ENCODE data around the gene CHRNA4. TPM values are rescaled to one million over a fixed set of nuclear protein-coding genes. Genes with fewer than 3 reads are reported as not detected.

Gene CHRNA4
- total RNA-seq, 2 experiments from 2014 or later, result not detected

Other genes with a start within 250 kb of the CHRNA4 start
- gene YTHDF1, start 145.2 kb downstream of the CHRNA4 start, total RNA-seq, result 10 to 100 TPM; 47.4 to 48.3 TPM
- under 1 TPM; 0.23 to 0.34 TPM for gene BIRC7, start 125.4 kb downstream of the CHRNA4 start, total RNA-seq
- gene NKAIN4, start 106.9 kb downstream of the CHRNA4 start, total RNA-seq, result not detected
- gene ARFGAP1, start 88.5 kb downstream of the CHRNA4 start, total RNA-seq, result 10 to 100 TPM; 62.5 to 66.6 TPM
- gene COL20A1, start 68.2 kb downstream of the CHRNA4 start, total RNA-seq, result under 1 TPM in 1 of 2 experiments, not detected in 1; 0.08 TPM
- gene KCNQ2, start 111.3 kb upstream of the CHRNA4 start, total RNA-seq, result under 1 TPM in 1 of 2 experiments, not detected in 1; 0.19 TPM
- gene EEF1A2, start 137.7 kb upstream of the CHRNA4 start, total RNA-seq, result under 1 TPM in 1 of 2 experiments, not detected in 1; 0.27 TPM
- 100 to 1,000 TPM; 128 to 136 TPM for gene PPDPF, start 159.4 kb upstream of the CHRNA4 start, total RNA-seq
- gene PTK6, start 176.0 kb upstream of the CHRNA4 start, total RNA-seq, result under 1 TPM; 0.16 to 0.26 TPM
- not detected for gene SRMS, start 186.4 kb upstream of the CHRNA4 start, total RNA-seq
- gene FNDC11, start 192.8 kb upstream of the CHRNA4 start, total RNA-seq, result under 1 TPM; 0.10 to 0.20 TPM
- 10 to 100 TPM; 22.2 to 22.6 TPM for gene HELZ2, start 212.9 kb upstream of the CHRNA4 start, total RNA-seq